GM18909 (cell line): ENCODE data around the gene EXOC2.

Experiments used
- ATAC-seq: cut with Tn5 transposase; IDR thresholded peaks from one replicate; pipeline ENCODE4 v1.9.1; 2021; ENCODE audit warnings: mild to moderate bottlenecking; ENCODE audit not compliant: unreplicated experiment, poor library complexity

EXOC2 gene

GRCh38 chr6:692858-693722 is at the start of gene EXOC2:
Gene EXOC2 (minus strand): TSS chr6:693139. CDS start chr6:637818, 55,321 bp downstream.
- ATAC-seq, result peak; percentile 92

- ATAC-seq, result no peak
Measured at GRCh38 chr6:741410-742339, 48.7 kb upstream of the EXOC2 start.

- no peak for ATAC-seq
Measured at GRCh38 chr6:736657-737446, 43.9 kb upstream of the EXOC2 start.

GRCh38 chr6:733431-734219 is 40.7 kb upstream of the EXOC2 start:
- no peak for ATAC-seq

- ATAC-seq, result no peak
Measured at GRCh38 chr6:731924-732323, 39.0 kb upstream of the EXOC2 start.

GRCh38 chr6:729606-730320 is 36.8 kb upstream of the EXOC2 start:
- ATAC-seq, result no peak

GRCh38 chr6:727856-728255 is 34.9 kb upstream of the EXOC2 start:
- no peak for ATAC-seq

- no peak for ATAC-seq
Measured at GRCh38 chr6:723540-723939, 30.6 kb upstream of the EXOC2 start.

GRCh38 chr6:722608-723007 is 29.7 kb upstream of the EXOC2 start:
- no peak for ATAC-seq

- ATAC-seq, result no peak
Measured at GRCh38 chr6:722077-722524, 29.2 kb upstream of the EXOC2 start.

GRCh38 chr6:718345-718744 is 25.4 kb upstream of the EXOC2 start:
- no peak for ATAC-seq

GRCh38 chr6:717135-717534 is 24.2 kb upstream of the EXOC2 start:
- no peak for ATAC-seq

- ATAC-seq, result no peak
Measured at GRCh38 chr6:715709-716491, 23.0 kb upstream of the EXOC2 start.

- ATAC-seq, result no peak
Measured at GRCh38 chr6:714100-714499, 21.2 kb upstream of the EXOC2 start.

- no peak for ATAC-seq
Measured at GRCh38 chr6:713351-713750, 20.4 kb upstream of the EXOC2 start.

GRCh38 chr6:712805-713204 is 19.9 kb upstream of the EXOC2 start:
- ATAC-seq, result no peak

- ATAC-seq, result no peak
Measured at GRCh38 chr6:711925-712324, 19.0 kb upstream of the EXOC2 start.
